Mesothelial cell of epicardium (in vitro differentiated cells): Measurements from ENCODE around the gene DNAI2. TPM values are rescaled to one million over a fixed set of nuclear protein-coding genes. Genes with fewer than 3 reads are reported as not detected.

ENCODE experiments used
- DNase-seq, 2 experiments: peaks; one replicate each; pipeline ENCODE4 v3.0.0; 2021; ENCODE audit warnings: low spot score in 2 of 2; ENCODE audit not compliant: unreplicated experiment in 2 of 2
- H3K27ac Mint-ChIP-seq: 2 replicates; pipeline ENCODE4 v1.8.0; 2021; ENCODE audit warnings: mixed read lengths
- H3K27me3 Mint-ChIP-seq: 2 replicates; pipeline ENCODE4 v1.8.0; 2021; ENCODE audit warnings: low read depth, mixed read lengths
- H3K36me3 Mint-ChIP-seq: 2 replicates; pipeline ENCODE4 v1.8.0; 2021; ENCODE audit warnings: mixed read lengths
- H3K4me1 Mint-ChIP-seq: 2 replicates; pipeline ENCODE4 v1.8.0; 2021; ENCODE audit warnings: mixed read lengths
- H3K4me3 Mint-ChIP-seq: 2 replicates; pipeline ENCODE4 v1.8.0; 2021; ENCODE audit warnings: mild to moderate bottlenecking, moderate library complexity, mixed read lengths
- H3K9me3 Mint-ChIP-seq: 2 replicates; pipeline ENCODE4 v1.8.0; 2021; ENCODE audit warnings: mixed read lengths
- total RNA-seq: library from RNA; stranded (reverse); gene quantifications from 3 replicates; pipeline ENCODE4 v1.2.1, GENCODE V29; 2021
- TF ChIP-seq, protein P1 (sequence below): fragments of 200-600 bp; sonication (generic); IDR thresholded peaks from one replicate; pipeline ENCODE4 v1.5.0; 2021; ENCODE audit warnings: antibody characterized with exemption; ENCODE audit not compliant: unreplicated experiment

DNAI2 gene
- total RNA-seq, 1 donor from 2014 or later, result not detected

DNA sequence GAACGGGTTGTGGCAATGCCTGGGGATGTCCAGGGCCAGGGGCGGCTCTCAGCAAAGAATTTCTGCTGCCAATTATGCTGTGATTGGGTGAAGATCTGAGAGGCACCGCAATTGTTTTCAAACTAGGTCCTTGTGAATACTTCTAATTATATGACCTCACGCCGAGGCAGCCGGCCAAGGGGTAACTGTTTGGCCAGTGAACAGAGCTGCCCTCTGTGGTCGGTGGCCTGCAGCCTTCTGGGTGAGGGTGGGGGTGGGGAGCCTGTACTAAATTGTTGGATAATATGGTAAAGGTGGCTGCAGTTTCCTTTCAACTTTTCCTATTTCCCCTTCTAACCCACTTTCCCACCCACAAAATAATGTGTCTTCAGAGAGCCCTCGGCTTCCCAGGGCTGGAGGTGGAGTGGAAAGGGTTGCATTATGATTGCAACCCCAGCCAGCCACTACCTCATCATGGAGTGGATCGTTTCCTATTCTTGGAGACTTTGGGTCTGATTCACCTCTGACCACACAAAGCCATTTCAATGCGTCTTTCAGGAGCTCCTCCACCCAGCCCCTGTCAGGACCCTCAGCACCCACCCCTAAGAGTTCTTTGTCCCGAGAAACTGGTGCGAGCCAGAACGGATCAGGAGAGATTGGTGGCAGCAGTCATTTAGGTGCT is 2.0 kb upstream of the DNAI2 start:
- no peak overlapping the region for H3K27ac Mint-ChIP-seq
- H3K9me3 Mint-ChIP-seq, result no peaks in the 10 kb centered on the region
- TF ChIP-seq, protein P1, sequence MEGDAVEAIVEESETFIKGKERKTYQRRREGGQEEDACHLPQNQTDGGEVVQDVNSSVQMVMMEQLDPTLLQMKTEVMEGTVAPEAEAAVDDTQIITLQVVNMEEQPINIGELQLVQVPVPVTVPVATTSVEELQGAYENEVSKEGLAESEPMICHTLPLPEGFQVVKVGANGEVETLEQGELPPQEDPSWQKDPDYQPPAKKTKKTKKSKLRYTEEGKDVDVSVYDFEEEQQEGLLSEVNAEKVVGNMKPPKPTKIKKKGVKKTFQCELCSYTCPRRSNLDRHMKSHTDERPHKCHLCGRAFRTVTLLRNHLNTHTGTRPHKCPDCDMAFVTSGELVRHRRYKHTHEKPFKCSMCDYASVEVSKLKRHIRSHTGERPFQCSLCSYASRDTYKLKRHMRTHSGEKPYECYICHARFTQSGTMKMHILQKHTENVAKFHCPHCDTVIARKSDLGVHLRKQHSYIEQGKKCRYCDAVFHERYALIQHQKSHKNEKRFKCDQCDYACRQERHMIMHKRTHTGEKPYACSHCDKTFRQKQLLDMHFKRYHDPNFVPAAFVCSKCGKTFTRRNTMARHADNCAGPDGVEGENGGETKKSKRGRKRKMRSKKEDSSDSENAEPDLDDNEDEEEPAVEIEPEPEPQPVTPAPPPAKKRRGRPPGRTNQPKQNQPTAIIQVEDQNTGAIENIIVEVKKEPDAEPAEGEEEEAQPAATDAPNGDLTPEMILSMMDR, result no peak
- H3K4me1 Mint-ChIP-seq, result peaks cover 12% of the 10 kb centered on the region
- H3K4me3 Mint-ChIP-seq, result no peak overlapping the region
- peaks cover 62% of the 10 kb centered on the region for H3K27me3 Mint-ChIP-seq
- no peak for DNase-seq
- H3K36me3 Mint-ChIP-seq, result no peaks in the 10 kb centered on the region

DNA sequence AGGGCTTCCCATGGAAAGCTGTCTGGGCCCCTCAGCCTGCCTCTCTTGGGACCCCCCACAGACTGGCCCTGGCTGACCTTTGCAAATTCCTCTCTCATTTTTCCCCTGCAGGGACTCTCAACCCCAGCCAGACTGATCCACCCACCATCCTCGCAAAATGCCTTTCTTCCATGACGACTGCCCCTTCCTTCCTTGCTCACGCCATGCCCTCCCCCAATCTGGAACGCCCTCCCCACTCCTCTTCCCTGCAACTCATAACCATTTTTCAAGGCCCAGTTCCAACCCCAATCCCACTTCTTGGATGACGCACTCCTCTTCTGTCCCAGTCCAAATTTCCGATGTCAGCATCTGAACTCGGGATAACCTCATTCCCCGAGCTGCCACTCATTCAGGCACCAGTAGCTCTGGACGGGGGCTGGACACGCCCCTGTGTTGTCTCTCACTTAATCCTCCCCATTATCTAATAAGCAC is 1.3 kb upstream of the DNAI2 start:
- no peak overlapping the region for H3K4me3 Mint-ChIP-seq
- TF ChIP-seq, protein P1, result no peak
- H3K27me3 Mint-ChIP-seq, result peaks cover 65% of the 10 kb centered on the region
- H3K4me1 Mint-ChIP-seq, result peaks cover 12% of the 10 kb centered on the region
- no peak overlapping the region for H3K27ac Mint-ChIP-seq
- no peak for DNase-seq
- H3K36me3 Mint-ChIP-seq, result no peaks in the 10 kb centered on the region
- H3K9me3 Mint-ChIP-seq, result no peaks in the 10 kb centered on the region

DNA sequence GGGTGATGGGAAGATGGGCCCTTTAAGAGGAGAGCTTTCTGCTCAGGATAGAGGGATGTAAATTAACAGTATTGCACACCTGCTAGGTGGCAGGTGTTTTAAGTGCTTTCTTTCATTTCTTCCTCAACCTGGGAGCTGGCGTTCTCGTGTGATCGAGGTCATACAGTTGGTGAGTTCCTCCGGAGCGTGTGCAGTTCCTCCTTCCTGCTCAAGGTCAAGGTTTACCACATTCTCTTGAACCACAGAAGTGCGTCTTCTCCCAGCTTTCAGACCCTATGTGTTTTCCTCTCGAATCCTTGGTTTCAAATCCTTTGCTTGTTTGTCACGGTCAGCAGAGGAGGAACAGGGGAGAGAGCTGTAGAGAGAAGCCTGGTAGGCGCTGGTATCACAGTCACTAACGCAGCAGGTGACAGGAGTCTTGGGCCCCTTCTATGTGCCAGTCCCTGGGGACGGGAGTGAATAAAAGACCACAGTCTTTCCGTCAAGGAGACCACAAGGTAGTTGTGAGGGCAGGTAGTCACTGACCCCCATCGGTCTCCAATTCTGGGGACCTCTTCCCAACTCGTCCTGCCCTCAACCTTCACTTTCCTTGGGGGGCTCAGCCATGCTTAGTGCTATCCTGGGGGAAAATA is 791 bp downstream of the DNAI2 start:
- TF ChIP-seq, protein P1, result no peak
- Mint-ChIP-seq H3K4me1 (peaks cover 12% of the 10 kb centered on the region), H3K9me3 (no peaks in the 10 kb centered on the region)

DNA sequence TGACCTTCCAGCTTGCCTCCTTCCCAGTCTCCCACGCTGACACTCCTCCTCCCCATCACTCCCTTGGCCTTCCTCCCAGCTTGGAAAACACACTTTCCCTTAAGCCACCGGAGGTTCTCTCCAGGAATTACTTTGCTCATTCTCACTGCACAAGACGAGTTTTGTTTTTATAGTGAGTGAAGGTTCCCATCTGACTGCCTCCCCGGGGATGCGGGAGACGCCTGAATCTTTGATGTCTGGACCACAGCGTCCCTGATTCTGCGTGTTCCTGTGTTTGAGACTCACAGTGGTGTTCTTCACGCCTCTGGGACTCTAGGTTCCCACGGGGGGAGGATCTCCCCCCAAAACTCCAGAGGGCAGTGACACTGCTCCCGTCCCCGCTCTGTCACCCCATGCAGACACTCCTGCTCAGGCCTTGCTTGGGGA is 2.0 kb downstream of the DNAI2 start:
- TF ChIP-seq, protein P1, result no peak
- Mint-ChIP-seq H3K4me1 (peaks cover 12% of the 10 kb centered on the region), H3K4me3 (no peak overlapping the region), H3K27ac (no peak overlapping the region), H3K36me3 (no peaks in the 10 kb centered on the region), H3K27me3 (peaks cover 56% of the 10 kb centered on the region), H3K9me3 (no peaks in the 10 kb centered on the region)
- DNase-seq, result no peak

More for the DNA sequence above, 791 bp downstream of the DNAI2 start:
- H3K27ac Mint-ChIP-seq, result no peak overlapping the region
- no peak for DNase-seq
- no peaks in the 10 kb centered on the region for H3K36me3 Mint-ChIP-seq
- H3K27me3 Mint-ChIP-seq, result peaks cover 62% of the 10 kb centered on the region
- H3K4me3 Mint-ChIP-seq, result no peak overlapping the region

DNA sequence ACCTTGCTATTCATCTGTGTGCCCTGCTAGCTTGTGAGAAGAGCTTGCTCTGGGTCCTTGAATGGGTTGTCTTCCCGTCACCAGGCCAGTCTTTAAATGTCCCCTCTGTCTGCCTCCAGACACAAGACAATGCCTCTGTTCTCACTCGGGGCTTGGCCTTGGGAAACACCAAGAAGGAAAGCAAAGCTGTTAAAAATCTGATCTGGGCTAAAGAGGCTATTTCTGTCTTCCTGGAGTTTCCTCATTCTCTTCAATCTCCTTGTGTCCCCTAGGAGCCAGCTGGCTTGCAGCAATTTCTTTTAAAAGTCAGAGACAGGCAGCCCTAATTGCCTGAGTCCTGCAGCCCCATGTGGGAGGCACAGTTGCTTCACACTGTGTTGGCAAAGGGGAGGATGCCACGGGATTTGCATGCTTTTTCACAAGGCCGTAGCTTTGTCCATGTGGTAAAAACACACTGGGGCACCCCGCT is 2.5 kb downstream of the DNAI2 start:
- Mint-ChIP-seq H3K27ac (no peak overlapping the region), H3K36me3 (no peaks in the 10 kb centered on the region), H3K4me3 (no peak overlapping the region), H3K9me3 (no peaks in the 10 kb centered on the region), H3K27me3 (peaks cover 55% of the 10 kb centered on the region), H3K4me1 (peaks cover 12% of the 10 kb centered on the region)
- no peak for DNase-seq
- TF ChIP-seq, protein P1, result no peak
